Measurements from ENCODE around the gene PAF1.

GRCh38 chr19:39379865-39380396 is 11.0 kb downstream of the PAF1 start:
- TF ChIP-seq CTCF (conservative IDR thresholded peaks at IDR 0.05) (no peak), ZFX (IDR thresholded peaks at IDR 0.05) (no peak)

Measured in C4-2B (cell line).